A673 (cell line): ENCODE measurements around the gene SALL3. TPM values are rescaled to one million over a fixed set of nuclear protein-coding genes. Genes with fewer than 3 reads are reported as not detected.
"Not testable (repeated sequence)": the region's sequence is repeated elsewhere in the genome, so short reads cannot be mapped to it uniquely, and the experiment has no call there.

ENCODE experiments used
- BruUV-seq: library from RNA; stranded (reverse); fragments of 400-500 nt; replicated peaks from 2 replicates; lab custom pipeline; 2021; lab: Mats Ljungman, UMichigan
- CTCF ChIA-PET: fragments of 300-600 bp; sonication (Branson Sonifier 250); formaldehyde crosslinking; loops from one replicate; lab custom pipeline; 2022; ENCODE audit warnings: antibody characterized with exemption; lab: Charles Lee
- POLR2A ChIA-PET: fragments of 300-600 bp; sonication (Branson Sonifier 250); formaldehyde crosslinking; loops from one replicate; lab custom pipeline; 2022; ENCODE audit warnings: antibody characterized with exemption; ENCODE audit not compliant: low non-redundant PET; lab: Charles Lee
- DNase-seq: peaks from one replicate; pipeline ENCODE4 v3.0.0-alpha.2; 2015; ENCODE audit warnings: low spot score
- H3K27ac ChIP-seq: fragments of 200-600 bp; sonication (generic); 2 replicates; pipeline ENCODE4 v1.5.1; 2016; ENCODE audit warnings: mixed run types, low read depth, mild to moderate bottlenecking, mixed read lengths, antibody characterized with exemption, low read length; ENCODE audit not compliant: poor library complexity, severe bottlenecking
- H3K27me3 ChIP-seq: fragments of 200-600 bp; sonication (generic); replicated peaks from 2 replicates; pipeline ENCODE4 v1.6.1; 2017; ENCODE audit warnings: mixed run types, low read depth, mild to moderate bottlenecking, mixed read lengths, antibody characterized with exemption, low read length; ENCODE audit not compliant: insufficient read depth, poor library complexity
- H3K36me3 ChIP-seq: fragments of 200-600 bp; sonication (generic); 2 replicates; pipeline ENCODE4 v1.6.1; 2016; ENCODE audit warnings: mixed run types, mild to moderate bottlenecking, mixed read lengths, antibody characterized with exemption, low read length; ENCODE audit not compliant: insufficient read depth, poor library complexity, severe bottlenecking
- H3K4me1 ChIP-seq: fragments of 200-600 bp; sonication (generic); 2 replicates; pipeline ENCODE4 v1.6.1; 2017; ENCODE audit warnings: mixed run types, mild to moderate bottlenecking, mixed read lengths, antibody characterized with exemption, low read length; ENCODE audit not compliant: insufficient read depth, poor library complexity, severe bottlenecking
- H3K4me3 ChIP-seq: fragments of 200-600 bp; sonication (generic); 2 replicates; pipeline ENCODE4 v1.5.1; 2016; ENCODE audit warnings: low read depth, mixed run types, mild to moderate bottlenecking, mixed read lengths, low read length; ENCODE audit not compliant: poor library complexity, severe bottlenecking
- H3K9me3 ChIP-seq: fragments of 200-600 bp; sonication (generic); 2 replicates; pipeline ENCODE4 v1.6.1; 2016; ENCODE audit warnings: mixed run types, low read depth, mild to moderate bottlenecking, mixed read lengths, antibody characterized with exemption, low read length; ENCODE audit not compliant: poor library complexity, severe bottlenecking
- EZH2 ChIP-seq: fragments of 200-600 bp; sonication (generic); IDR thresholded peaks from 2 replicates; pipeline ENCODE4 v1.6.1; 2017; ENCODE audit warnings: borderline replicate concordance, low read depth, mild to moderate bottlenecking, mixed read lengths, antibody characterized with exemption, low read length; ENCODE audit not compliant: poor library complexity, severe bottlenecking
- intact Hi-C: fragments of 100-400 bp; cut with micrococcal nuclease; formaldehyde crosslinking; loops from one replicate; pipeline ENCODE4 v1.10.0; 2022; ENCODE audit not compliant: unreplicated experiment
- total RNA-seq: library from RNA; stranded (reverse); gene quantifications from 2 replicates; pipeline ENCODE4 v1.2.3, GENCODE V29; 2021
- TF ChIP-seq, protein P1 (sequence below): fragments of 300-800, 200-600 bp; sonication (generic); conservative IDR thresholded peaks from 2 replicates; pipeline ENCODE4 v1.5.1; 2017; ENCODE audit warnings: low read depth, mild to moderate bottlenecking, antibody characterized with exemption, low read length, moderate library complexity, mixed read lengths

Gene SALL3
- total RNA-seq, 1 experiment from 2014 or later, result not detected

DNA sequence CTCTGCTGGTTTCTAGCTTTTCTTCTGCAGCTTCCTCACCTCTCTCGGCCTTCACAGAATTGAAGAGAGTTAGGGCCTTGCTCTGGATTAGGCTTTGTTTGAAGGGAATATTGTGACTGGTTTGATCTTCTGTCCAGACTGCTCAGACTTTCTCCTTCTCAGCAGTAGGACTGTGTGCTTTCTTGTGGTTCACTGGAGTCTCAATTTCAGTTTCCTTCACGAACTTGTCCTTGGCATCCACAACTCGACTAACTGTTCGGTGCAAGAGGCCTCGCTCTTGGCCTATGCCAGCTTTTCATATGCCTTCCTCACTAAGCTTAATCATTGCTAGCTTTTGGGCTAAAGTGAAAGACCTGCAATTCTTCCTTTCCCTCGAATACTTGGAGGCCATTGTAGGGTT is 18.9 kb upstream of the SALL3 start:
- BruUV-seq, result no TSS peak
- POLR2A ChIA-PET, result no interaction called here
- H3K4me1 ChIP-seq, result no peaks in the 10 kb centered on the region
- CTCF ChIA-PET, result no interaction called here
- no peaks in the 10 kb centered on the region for H3K9me3 ChIP-seq
- H3K36me3 ChIP-seq, result no peaks in the 10 kb centered on the region
- H3K27ac ChIP-seq, result no peak overlapping the region
- no peak for TF ChIP-seq EZH2
- TF ChIP-seq, protein P1, sequence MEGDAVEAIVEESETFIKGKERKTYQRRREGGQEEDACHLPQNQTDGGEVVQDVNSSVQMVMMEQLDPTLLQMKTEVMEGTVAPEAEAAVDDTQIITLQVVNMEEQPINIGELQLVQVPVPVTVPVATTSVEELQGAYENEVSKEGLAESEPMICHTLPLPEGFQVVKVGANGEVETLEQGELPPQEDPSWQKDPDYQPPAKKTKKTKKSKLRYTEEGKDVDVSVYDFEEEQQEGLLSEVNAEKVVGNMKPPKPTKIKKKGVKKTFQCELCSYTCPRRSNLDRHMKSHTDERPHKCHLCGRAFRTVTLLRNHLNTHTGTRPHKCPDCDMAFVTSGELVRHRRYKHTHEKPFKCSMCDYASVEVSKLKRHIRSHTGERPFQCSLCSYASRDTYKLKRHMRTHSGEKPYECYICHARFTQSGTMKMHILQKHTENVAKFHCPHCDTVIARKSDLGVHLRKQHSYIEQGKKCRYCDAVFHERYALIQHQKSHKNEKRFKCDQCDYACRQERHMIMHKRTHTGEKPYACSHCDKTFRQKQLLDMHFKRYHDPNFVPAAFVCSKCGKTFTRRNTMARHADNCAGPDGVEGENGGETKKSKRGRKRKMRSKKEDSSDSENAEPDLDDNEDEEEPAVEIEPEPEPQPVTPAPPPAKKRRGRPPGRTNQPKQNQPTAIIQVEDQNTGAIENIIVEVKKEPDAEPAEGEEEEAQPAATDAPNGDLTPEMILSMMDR, result no peak
- intact Hi-C loops, result no loop called here
- no peak overlapping the region for H3K4me3 ChIP-seq
- no peaks in the 10 kb centered on the region for H3K27me3 ChIP-seq
- DNase-seq, result no peak

DNA sequence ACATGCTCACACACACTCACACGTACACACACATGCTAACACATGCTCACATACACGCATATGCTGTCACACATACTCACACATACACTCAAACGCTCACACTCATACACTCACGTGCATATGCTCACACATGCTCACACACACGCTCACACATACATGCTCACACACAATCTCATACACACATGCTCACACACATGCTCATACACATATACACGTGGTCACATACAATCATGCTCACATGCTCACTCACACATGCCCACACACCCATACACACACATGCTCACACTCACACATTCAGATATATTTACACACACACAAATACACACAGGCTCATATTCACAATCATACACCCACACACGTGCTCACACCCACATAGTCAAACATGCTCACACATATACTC is 17.5 kb upstream of the SALL3 start:
- Histone ChIP-seq H3K4me1 (no peaks in the 10 kb centered on the region), H3K27ac (no peak overlapping the region), H3K27me3 (peaks cover 4% of the 10 kb centered on the region), H3K4me3 (no peak overlapping the region), H3K36me3 (no peaks in the 10 kb centered on the region), H3K9me3 (no peaks in the 10 kb centered on the region)
- intact Hi-C loops, result no loop called here
- no TSS peak for BruUV-seq
- TF ChIP-seq, protein P1, result no peak
- no peak for TF ChIP-seq EZH2
- ChIA-PET POLR2A (no interaction called here), CTCF (no interaction called here)
- DNase-seq, result no peak

DNA sequence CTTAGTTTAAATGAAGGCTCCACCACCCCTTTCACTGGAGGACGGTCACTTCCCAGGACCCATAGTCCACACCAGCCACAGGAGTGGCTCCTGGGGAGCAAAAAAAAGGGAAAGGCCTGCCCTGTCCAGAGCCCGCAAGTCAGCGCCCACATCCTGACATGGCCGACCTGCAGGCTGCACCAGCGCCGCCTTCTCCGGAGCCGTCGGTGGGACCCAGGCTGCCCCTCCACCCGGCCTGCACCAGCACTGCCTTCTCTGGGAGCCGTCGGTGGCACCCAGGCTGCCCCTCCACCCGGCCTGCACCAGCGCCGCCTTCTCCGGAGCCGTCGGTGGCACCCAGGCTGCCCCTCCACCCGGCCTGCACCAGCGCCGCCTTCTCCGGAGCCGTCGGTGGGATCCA is 14.9 kb upstream of the SALL3 start:
- H3K27me3 ChIP-seq, result peaks cover 23% of the 10 kb centered on the region
- CTCF ChIA-PET, DNase-seq, H3K27ac ChIP-seq, BruUV-seq, H3K9me3 ChIP-seq, POLR2A ChIA-PET, H3K36me3 ChIP-seq, intact Hi-C loops, H3K4me3 ChIP-seq, H3K4me1 ChIP-seq: not testable (repeated sequence)

DNA sequence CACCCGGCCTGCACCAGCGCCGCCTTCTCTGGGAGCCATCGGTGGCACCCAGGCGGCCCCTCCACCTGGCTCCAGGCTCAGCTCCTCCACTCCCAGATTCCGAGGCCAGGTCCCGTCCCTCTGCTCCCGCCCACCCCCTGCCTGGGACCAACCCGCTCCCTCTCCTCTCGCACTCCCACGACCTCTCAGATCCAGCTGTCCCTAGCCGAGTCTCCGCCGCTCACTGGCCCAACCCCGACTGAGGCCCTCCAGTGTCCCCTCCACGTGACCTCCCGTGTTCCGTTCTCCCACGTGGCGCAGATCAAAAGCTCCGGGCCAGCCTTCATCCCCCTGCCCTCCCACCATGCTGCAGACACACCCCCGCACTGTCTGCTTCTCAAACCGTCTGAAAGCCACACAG is 14.4 kb upstream of the SALL3 start:
- no peaks in the 10 kb centered on the region for H3K36me3 ChIP-seq
- POLR2A ChIA-PET, result no interaction called here
- DNase-seq, result no peak
- TF ChIP-seq, protein P1, result no peak
- TF ChIP-seq EZH2, result no peak
- no peaks in the 10 kb centered on the region for H3K9me3 ChIP-seq
- intact Hi-C loops, result no loop called here
- CTCF ChIA-PET, result no interaction called here
- no peaks in the 10 kb centered on the region for H3K4me1 ChIP-seq
- peaks cover 23% of the 10 kb centered on the region for H3K27me3 ChIP-seq
- no peak overlapping the region for H3K4me3 ChIP-seq
- no TSS peak for BruUV-seq
- H3K27ac ChIP-seq, result no peak overlapping the region
